SK-N-SH (cell line): Measurements from ENCODE around the gene GSG1.

ENCODE experiments used
- CTCF ChIP-seq: fragments of 200-600 bp; sonication (generic); IDR thresholded peaks from 2 replicates; pipeline ENCODE4 v1.6.1; 2017; ENCODE audit warnings: antibody characterized with exemption, mild to moderate bottlenecking, moderate library complexity
- ELF1 ChIP-seq: IDR thresholded peaks from 2 replicates; pipeline ENCODE4 v1.4.0; 2012
- EP300 ChIP-seq, 2 experiments: IDR thresholded peaks; 2 replicates each; pipeline versions ENCODE4 v1.4.0 to v1.6.1; 2012; ENCODE audit warnings: borderline replicate concordance in 1 of 2, low read depth in 1 of 2, low read length in 1 of 2
- EZH2phosphoT487 ChIP-seq: fragments of 200-600 bp; sonication (generic); IDR thresholded peaks from 2 replicates; pipeline ENCODE4 v1.6.1; 2017; ENCODE audit warnings: low read depth, mixed run types, mild to moderate bottlenecking, antibody characterized with exemption, moderate library complexity, borderline replicate concordance
- FOSL2 ChIP-seq: IDR thresholded peaks from 2 replicates; pipeline ENCODE4 v1.4.0; 2012; ENCODE audit warnings: low read depth, mild to moderate bottlenecking, moderate library complexity, borderline replicate concordance
- FOXM1 ChIP-seq: IDR thresholded peaks from 2 replicates; pipeline ENCODE4 v1.4.0; 2012; ENCODE audit warnings: low read depth, mild to moderate bottlenecking
- JUND ChIP-seq: IDR thresholded peaks from 2 replicates; pipeline ENCODE4 v1.4.0; 2012
- MAX ChIP-seq: IDR thresholded peaks from 2 replicates; pipeline ENCODE4 v1.4.0; 2012; ENCODE audit warnings: low read depth
- NRF1 ChIP-seq: IDR thresholded peaks from 2 replicates; pipeline ENCODE4 v1.6.1; 2012; ENCODE audit warnings: low read depth, mild to moderate bottlenecking, low read length
- RAD21 ChIP-seq: IDR thresholded peaks from 2 replicates; pipeline ENCODE4 v1.6.1; 2012; ENCODE audit warnings: mild to moderate bottlenecking, low read length
- REST ChIP-seq: IDR thresholded peaks from 2 replicates; pipeline ENCODE4 v1.6.1; 2012; ENCODE audit warnings: mild to moderate bottlenecking, low read depth, low read length, moderate library complexity
- TAF1 ChIP-seq: IDR thresholded peaks from 2 replicates; pipeline ENCODE4 v1.6.1; 2012; ENCODE audit warnings: low read depth, mild to moderate bottlenecking, low read length, moderate library complexity, borderline replicate concordance
- TCF12 ChIP-seq: IDR thresholded peaks from 2 replicates; pipeline ENCODE4 v1.4.0; 2012
- USF2 ChIP-seq: fragments of 150-350 bp; IDR thresholded peaks from 2 replicates; pipeline ENCODE4 v1.6.1; 2017; ENCODE audit warnings: antibody characterized with exemption, low read length, low read depth, borderline replicate concordance

GRCh38 chr12:13095266-13095995 lies 8.0 kb downstream of the GSG1 start:
- TF ChIP-seq EP300 (IDR thresholded peaks at IDR 0.05; ENCODE audit: borderline replicate concordance in 1 of 2, low read depth in 1 of 2, low read length in 1 of 2) (no peak), MAX (no peak), ELF1 (no peak), TAF1 (no peak), CTCF (no peak), REST (no peak), USF2 (no peak), FOXM1 (no peak), NRF1 (no peak), FOSL2 (no peak), JUND (no peak), RAD21 (no peak), EZH2phosphoT487 (no peak), TCF12 (no peak)
